Stimulated activated CD8-positive, alpha-beta memory T cell treated with anti-CD3 and anti-CD28 coated beads, Interleukin-4, amount 100 ng/mL, for 1 hour (primary cell): Measurements from ENCODE around the gene UBL3.

ENCODE experiments used
- DNase-seq, 2 donors: peaks; one replicate each; pipeline ENCODE4 v3.0.0-alpha.2; 2020; ENCODE audit warnings: low read depth in 2 of 2, low spot score in 1 of 2

Gene UBL3, protein sequence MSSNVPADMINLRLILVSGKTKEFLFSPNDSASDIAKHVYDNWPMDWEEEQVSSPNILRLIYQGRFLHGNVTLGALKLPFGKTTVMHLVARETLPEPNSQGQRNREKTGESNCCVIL

DNA sequence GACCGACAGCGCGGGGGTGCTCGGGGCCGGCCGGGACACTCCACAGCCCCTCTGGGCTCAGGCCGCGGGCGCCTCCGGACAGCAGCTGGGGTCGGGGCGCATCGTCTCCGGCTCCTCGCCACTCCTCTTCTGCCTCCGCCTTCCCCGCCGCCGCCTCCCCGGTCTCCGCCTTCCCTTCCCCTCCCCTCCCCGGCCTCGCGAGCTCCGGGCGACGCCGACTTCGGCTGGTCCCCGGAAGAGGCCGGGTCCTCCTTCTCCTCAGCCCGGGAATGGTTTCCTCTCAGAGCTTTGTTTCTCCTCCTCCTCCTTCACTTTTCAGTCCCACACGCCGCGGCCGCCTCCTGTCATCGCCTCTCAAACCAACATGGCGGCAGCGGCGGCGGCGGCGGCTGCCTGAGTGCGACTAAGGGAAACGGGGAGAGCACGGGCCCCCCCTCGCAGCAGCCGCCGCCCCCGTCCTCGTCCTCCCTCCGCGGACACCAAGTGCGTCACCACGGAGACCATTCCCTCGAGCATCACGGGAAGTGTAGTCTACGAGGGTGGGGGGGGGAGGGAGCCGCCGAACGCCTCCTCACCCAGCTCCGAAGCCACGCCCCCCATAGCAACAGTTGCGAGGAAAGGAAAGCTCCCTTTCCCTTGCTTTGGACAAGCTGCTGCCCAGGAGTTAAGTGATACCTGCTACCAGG lies at the start of gene UBL3:
Gene UBL3 (minus strand): TSS at position 405 of the 686 bp plus-strand sequence. CDS start 1,079 bp downstream, outside the sequence.
- DNase-seq = peak; percentile 86 to 90

DNA sequence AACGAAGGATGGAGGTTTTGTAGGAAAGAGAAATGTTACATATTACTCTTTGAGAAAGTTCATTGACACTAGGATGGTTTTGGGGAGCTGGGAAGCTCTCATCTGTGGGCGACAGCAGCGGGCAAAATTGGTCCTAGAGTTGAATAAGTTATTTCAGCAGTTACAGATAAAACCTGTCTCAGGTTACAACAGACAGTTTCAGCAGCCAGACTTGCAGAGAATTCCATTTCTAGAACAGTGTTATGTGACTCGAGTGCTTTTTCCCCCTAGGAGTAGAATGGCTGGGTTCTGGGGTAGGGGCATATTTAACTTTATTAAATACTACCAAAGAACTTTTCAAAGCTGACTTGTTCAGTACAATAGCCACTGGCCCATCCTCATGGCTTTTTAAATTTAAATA lies 46.7 kb upstream of the UBL3 start:
- no peak for DNase-seq

GRCh38 chr13:29893438-29893837 lies 43.0 kb upstream of the UBL3 start:
- DNase-seq = no peak

- DNase-seq = no peak
Measured at GRCh38 chr13:29892151-29892550, 41.7 kb upstream of the UBL3 start.

DNA sequence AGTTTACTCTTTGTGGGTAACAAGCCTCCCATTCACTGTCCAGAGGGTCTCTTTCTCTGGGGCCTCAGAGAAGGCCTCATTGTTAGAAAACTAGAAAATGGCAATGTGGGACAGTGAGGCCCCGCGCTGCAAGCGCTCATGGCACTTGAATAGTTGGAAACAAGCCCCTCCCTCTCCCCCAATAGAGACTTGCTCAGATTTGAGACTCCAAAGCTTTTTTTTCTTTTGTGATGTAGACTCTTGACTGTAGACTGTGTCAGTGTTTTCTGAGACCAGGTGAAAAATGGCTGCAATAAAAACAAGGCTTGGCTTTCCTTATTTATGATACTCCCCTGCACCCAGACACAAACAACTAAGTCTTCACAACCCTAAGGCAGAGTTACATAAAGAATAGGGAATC lies 38.7 kb upstream of the UBL3 start:
- no peak for DNase-seq

GRCh38 chr13:29888306-29888705 lies 37.9 kb upstream of the UBL3 start:
- no peak for DNase-seq

GRCh38 chr13:29887686-29888085 lies 37.3 kb upstream of the UBL3 start:
- no peak for DNase-seq

DNA sequence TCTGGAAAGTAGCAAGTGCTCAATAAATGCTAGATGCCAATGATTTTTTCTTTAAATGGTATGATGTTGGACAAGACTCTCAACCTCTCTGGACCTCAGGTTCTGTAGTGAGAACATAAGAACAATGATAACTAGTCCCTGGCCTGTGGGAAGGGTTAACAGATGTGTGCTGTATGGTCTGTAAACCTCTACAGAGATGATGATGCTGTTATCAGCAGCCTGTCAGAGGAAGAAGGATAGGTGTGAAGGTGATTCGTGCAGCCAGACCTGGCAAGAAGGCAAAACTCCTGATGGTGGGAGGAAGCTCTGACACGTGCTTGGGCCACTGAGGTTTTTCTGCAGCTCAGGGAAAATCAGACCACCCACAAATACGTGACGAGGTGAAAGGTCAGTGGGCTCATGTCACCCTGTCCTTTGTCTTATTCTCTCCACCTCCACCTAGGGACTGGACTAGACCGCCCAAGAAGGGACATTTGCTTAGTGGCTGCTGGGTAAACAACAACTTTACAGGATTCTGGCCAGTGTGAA lies 36.7 kb upstream of the UBL3 start:
- no peak for DNase-seq

- peak in 1 of 2 donors; percentile 15 for DNase-seq
Measured at GRCh38 chr13:29886446-29886845, 36.0 kb upstream of the UBL3 start.

GRCh38 chr13:29885989-29886388 lies 35.6 kb upstream of the UBL3 start:
- no peak for DNase-seq

- no peak for DNase-seq
Measured at GRCh38 chr13:29884671-29885430, 34.4 kb upstream of the UBL3 start.

- no peak for DNase-seq
Measured at GRCh38 chr13:29883941-29884518, 33.6 kb upstream of the UBL3 start.

DNA sequence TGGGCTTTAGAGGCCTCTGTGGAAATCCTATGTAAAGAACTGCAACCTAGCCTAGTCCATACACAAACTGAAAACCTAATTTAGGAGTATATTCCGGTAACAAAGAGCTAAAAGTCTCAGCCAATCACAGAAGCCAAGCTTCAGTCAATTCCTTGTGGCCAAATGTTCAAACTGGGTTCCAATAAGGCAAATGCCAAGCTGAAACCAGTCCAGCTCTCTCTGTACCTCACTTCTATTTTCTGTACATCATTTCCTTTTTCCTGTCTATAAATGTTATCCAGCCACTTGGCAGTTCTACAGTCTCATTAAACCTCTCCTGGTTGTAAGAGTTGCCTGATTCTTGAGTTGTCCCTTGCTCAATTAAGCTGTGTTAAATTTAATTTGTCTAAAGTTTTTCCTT lies 31.7 kb upstream of the UBL3 start:
- no peak for DNase-seq

DNA sequence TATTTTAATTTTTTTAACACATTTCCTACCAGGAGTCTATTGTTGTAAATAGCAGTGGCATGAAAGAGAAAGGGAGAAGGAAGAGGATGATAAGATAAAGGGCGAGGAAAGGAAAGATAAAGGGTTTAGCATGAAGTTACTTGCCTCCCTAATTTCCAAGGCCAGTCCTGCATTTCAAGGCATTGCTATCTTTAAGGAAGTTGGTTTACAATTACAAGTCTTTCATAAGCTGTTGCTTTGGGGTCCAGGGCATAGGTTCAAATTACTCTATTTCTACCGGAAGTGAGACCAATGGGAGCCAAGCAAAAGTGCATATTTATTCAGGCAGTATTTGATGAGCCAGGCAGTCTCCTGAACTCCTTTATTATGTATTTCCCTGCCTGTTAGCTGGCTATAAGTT lies 27.7 kb upstream of the UBL3 start:
- DNase-seq = no peak

DNA sequence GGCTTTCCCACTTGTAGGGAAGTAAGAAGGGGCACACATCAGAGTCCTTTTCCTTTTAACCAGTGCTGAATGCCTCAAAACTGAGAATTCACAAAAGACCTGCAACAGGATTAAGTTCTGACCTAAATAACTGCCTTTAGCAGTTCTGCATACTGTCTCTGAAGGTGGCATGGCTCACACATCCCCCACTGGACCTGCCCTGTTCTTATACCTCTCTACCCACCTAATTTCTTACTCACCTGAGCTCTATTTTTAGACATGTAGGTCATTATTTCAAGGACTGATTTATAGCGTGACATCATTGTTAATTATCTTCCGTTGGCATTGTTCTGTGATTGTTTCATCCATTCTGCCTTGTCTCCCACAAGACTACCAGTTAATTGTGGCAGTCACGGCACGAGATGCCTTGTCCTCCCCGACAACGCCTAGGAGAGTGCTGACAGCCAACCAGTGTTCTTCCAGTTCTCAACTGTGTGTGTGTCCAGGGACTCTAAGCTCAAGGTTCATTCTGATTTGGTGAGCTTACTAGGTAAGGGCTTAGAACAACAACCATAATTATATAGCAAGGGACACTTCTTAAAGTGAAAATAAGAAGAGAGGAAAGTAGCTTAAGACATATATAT lies 27.1 kb upstream of the UBL3 start:
- DNase-seq = no peak

- no peak for DNase-seq
Measured at GRCh38 chr13:29875646-29876045, 25.2 kb upstream of the UBL3 start.

DNA sequence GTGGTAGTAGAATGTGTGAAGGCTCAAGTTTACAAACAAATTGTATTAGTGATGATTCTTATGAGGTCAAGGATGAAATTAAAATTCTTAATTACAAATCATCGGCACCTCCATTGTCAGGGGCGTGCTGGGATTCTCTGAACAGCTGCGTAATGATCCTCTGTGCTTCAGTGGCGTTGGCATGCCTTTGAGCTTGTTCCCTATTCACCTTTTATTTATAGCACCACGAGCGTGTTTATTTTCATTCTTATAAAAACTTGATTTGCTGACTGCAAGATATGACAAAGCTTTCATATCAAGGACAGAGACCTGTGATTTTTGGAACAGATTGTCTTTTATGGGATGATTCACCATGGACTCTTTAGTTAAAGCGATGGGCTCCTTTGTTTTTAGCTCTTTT lies 18.2 kb upstream of the UBL3 start:
- no peak for DNase-seq

DNA sequence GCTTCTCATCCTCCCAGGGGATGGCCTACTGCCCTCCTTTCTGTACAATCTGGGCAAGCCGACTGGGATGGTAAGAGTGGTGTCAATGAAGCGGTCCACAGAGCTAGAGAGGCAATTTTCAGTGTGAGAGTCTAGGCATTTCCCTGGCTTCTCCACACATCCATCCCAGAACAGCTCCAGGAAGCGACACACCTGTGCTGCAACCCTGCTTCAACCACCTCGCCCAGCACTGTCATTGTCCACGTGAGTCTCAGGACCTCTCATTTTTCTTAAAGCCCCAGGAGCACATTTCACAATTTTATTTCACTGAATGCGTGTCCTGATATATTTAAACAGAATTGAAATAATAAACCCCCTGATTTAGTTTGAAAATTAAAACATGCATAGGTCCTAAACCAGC lies 15.5 kb upstream of the UBL3 start:
- no peak for DNase-seq

DNA sequence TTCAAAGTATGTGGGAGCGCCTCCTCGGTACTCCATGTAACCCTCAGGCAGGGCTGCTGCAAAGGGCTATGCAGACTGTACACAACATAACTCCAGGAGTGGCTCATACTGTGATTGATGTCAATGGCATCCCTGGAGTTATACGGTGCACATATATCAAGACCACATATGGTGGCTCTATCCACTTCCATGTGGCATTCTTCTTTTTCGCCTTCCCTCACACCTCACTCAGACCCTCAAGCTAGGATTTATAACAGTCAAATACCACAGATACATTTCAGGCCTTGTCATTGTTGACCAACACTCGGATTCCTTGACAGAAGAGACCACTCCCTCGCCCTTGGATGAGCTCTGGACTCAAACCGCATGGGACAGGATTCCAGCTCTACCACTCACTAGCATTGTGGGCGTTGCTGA lies 11.3 kb upstream of the UBL3 start:
- no peak for DNase-seq

GRCh38 chr13:29859971-29860370 lies 9.6 kb upstream of the UBL3 start:
- DNase-seq = no peak

- DNase-seq = no peak
Measured at GRCh38 chr13:29858667-29859066, 8.2 kb upstream of the UBL3 start.
